Skeletal muscle tissue (tissue), 4 donors: Measurements from ENCODE around the gene SPNS2. TPM values are rescaled to one million over a fixed set of nuclear protein-coding genes. Genes with fewer than 3 reads are reported as not detected.

Experiments used
- H3K27ac ChIP-seq: one replicate; pipeline ENCODE4 v1.7.0; 2013; ENCODE audit warnings: mild to moderate bottlenecking, low read depth, low read length, inconsistent platforms
- H3K27me3 ChIP-seq, 3 donors: one replicate each; pipeline ENCODE4 v1.7.0; 2013; ENCODE audit warnings: low read length in 3 of 3; ENCODE audit not compliant: control insufficient read depth in 3 of 3, insufficient read depth in 3 of 3
- H3K36me3 ChIP-seq, 3 donors: one replicate each; pipeline ENCODE4 v1.7.0; 2013; ENCODE audit warnings: low read length in 3 of 3; ENCODE audit not compliant: control insufficient read depth in 3 of 3, insufficient read depth in 3 of 3
- H3K4me1 ChIP-seq, 3 donors: one replicate each; pipeline ENCODE4 v1.7.0; 2013; ENCODE audit warnings: low read length in 3 of 3, mild to moderate bottlenecking in 3 of 3; ENCODE audit not compliant: control insufficient read depth in 3 of 3, insufficient read depth in 3 of 3
- H3K4me3 ChIP-seq, 3 donors: one replicate each; pipeline ENCODE4 v1.7.0; 2013; ENCODE audit warnings: low read length in 3 of 3
- H3K9ac ChIP-seq, 3 donors: one replicate each; pipeline ENCODE4 v1.7.0; 2013; ENCODE audit warnings: low read length in 3 of 3, mild to moderate bottlenecking in 3 of 3, moderate library complexity in 2 of 3, low read depth in 1 of 3
- H3K9me3 ChIP-seq, 3 donors: one replicate each; pipeline ENCODE4 v1.7.0; 2013; ENCODE audit warnings: low read length in 3 of 3; ENCODE audit not compliant: control insufficient read depth in 3 of 3
- total RNA-seq: library from RNA; depleted of rRNA; stranded (reverse); fragments of >200 nt; gene quantifications from one replicate; pipeline ENCODE4 v1.2.3, GENCODE V29; 2014
- donor health status: Osteomylitis.

The SPNS2 gene
- total RNA-seq, 1 donor from 2014 or later = 2.6 TPM

- H3K9ac ChIP-seq = peak overlapping the region; percentile 38 to 57 (median 45)
- peaks cover 13 to 31% (median 16%) of the 10 kb centered on the region in 3 donors for H3K4me1 ChIP-seq
- H3K4me3 ChIP-seq = no peak overlapping the region
- no peaks in the 10 kb centered on the region for H3K27me3 ChIP-seq
- H3K36me3 ChIP-seq = no peaks in the 10 kb centered on the region
- no peaks in the 10 kb centered on the region for H3K9me3 ChIP-seq
- peak overlapping the region; percentile 84 for H3K27ac ChIP-seq
Measured at GRCh38 chr17:4518901-4519300, 20.2 kb downstream of the SPNS2 start.

GRCh38 chr17:4519361-4519788, 20.7 kb downstream of the SPNS2 start:
- Histone ChIP-seq H3K4me3 (no peak overlapping the region), H3K36me3 (no peaks in the 10 kb centered on the region), H3K9me3 (no peaks in the 10 kb centered on the region), H3K9ac (peak overlapping the region; percentile 38 to 68 (median 45)), H3K4me1 (peaks cover 13 to 31% (median 16%) of the 10 kb centered on the region in 3 donors), H3K27me3 (no peaks in the 10 kb centered on the region), H3K27ac (peak overlapping the region; percentile 92)

GRCh38 chr17:4520060-4520893, 21.6 kb downstream of the SPNS2 start:
- H3K27ac ChIP-seq = peak overlapping the region; percentile 92
- no peaks in the 10 kb centered on the region for H3K27me3 ChIP-seq
- H3K9ac ChIP-seq = peak overlapping the region; percentile 16 to 68 (median 53)
- no peaks in the 10 kb centered on the region for H3K36me3 ChIP-seq
- no peak overlapping the region for H3K4me3 ChIP-seq
- H3K9me3 ChIP-seq = no peaks in the 10 kb centered on the region
- H3K4me1 ChIP-seq = peaks cover 13 to 31% (median 16%) of the 10 kb centered on the region in 3 donors

- no peaks in the 10 kb centered on the region for H3K9me3 ChIP-seq
- H3K4me3 ChIP-seq = no peak overlapping the region
- peak overlapping the region; percentile 92 for H3K27ac ChIP-seq
- no peaks in the 10 kb centered on the region for H3K36me3 ChIP-seq
- no peak overlapping the region for H3K9ac ChIP-seq
- no peaks in the 10 kb centered on the region for H3K27me3 ChIP-seq
- peaks cover 13 to 33% (median 16%) of the 10 kb centered on the region in 3 donors for H3K4me1 ChIP-seq
Measured at GRCh38 chr17:4520894-4521600, 22.4 kb downstream of the SPNS2 start.

GRCh38 chr17:4522661-4523060, 24.0 kb downstream of the SPNS2 start:
- Histone ChIP-seq H3K36me3 (no peaks in the 10 kb centered on the region), H3K4me3 (no peak overlapping the region), H3K4me1 (peaks cover 15 to 35% (median 20%) of the 10 kb centered on the region in 3 donors), H3K9ac (no peak overlapping the region), H3K9me3 (no peaks in the 10 kb centered on the region), H3K27ac (peak overlapping the region; percentile 92), H3K27me3 (no peaks in the 10 kb centered on the region)

- Histone ChIP-seq H3K36me3 (no peaks in the 10 kb centered on the region), H3K4me1 (peaks cover 14 to 29% (median 20%) of the 10 kb centered on the region in 3 donors), H3K27ac (no peak overlapping the region), H3K4me3 (no peak overlapping the region), H3K9me3 (no peaks in the 10 kb centered on the region), H3K27me3 (no peaks in the 10 kb centered on the region), H3K9ac (no peak overlapping the region)
Measured at GRCh38 chr17:4523946-4524345, 25.3 kb downstream of the SPNS2 start.

GRCh38 chr17:4525691-4526397, 27.2 kb downstream of the SPNS2 start:
- no peak overlapping the region for H3K27ac ChIP-seq
- peaks cover 10 to 24% (median 20%) of the 10 kb centered on the region in 3 donors for H3K4me1 ChIP-seq
- no peaks in the 10 kb centered on the region for H3K36me3 ChIP-seq
- H3K27me3 ChIP-seq = no peaks in the 10 kb centered on the region
- no peak overlapping the region for H3K4me3 ChIP-seq
- H3K9ac ChIP-seq = no peak overlapping the region
- no peaks in the 10 kb centered on the region for H3K9me3 ChIP-seq

GRCh38 chr17:4527134-4527533, 28.5 kb downstream of the SPNS2 start:
- no peak overlapping the region for H3K27ac ChIP-seq

GRCh38 chr17:4527566-4528125, 29.0 kb downstream of the SPNS2 start:
- Histone ChIP-seq H3K36me3 (no peaks in the 10 kb centered on the region), H3K9ac (no peak overlapping the region), H3K27ac (no peak overlapping the region), H3K27me3 (peaks cover 0 to 4% (median 0%) of the 10 kb centered on the region in 3 donors), H3K9me3 (no peaks in the 10 kb centered on the region), H3K4me3 (no peak overlapping the region), H3K4me1 (peaks cover 19 to 31% (median 22%) of the 10 kb centered on the region in 3 donors)

More at GRCh38 chr17:4527134-4527533, 28.5 kb downstream of the SPNS2 start:
- Histone ChIP-seq H3K4me1 (peaks cover 16 to 31% (median 24%) of the 10 kb centered on the region in 3 donors), H3K9me3 (no peaks in the 10 kb centered on the region), H3K9ac (no peak overlapping the region), H3K36me3 (no peaks in the 10 kb centered on the region), H3K27me3 (peaks cover 0 to 2% (median 0%) of the 10 kb centered on the region in 3 donors), H3K4me3 (no peak overlapping the region)
